GM18858 (cell line): ENCODE data around the gene ENTPD3.
A peak's percentile ranks its signal among the peaks of the same experiment; 100 is the strongest.

ENCODE experiments used
- ATAC-seq: cut with Tn5 transposase; IDR thresholded peaks from one replicate; pipeline ENCODE4 v1.9.1; 2021; ENCODE audit not compliant: unreplicated experiment

The ENTPD3 gene

DNA sequence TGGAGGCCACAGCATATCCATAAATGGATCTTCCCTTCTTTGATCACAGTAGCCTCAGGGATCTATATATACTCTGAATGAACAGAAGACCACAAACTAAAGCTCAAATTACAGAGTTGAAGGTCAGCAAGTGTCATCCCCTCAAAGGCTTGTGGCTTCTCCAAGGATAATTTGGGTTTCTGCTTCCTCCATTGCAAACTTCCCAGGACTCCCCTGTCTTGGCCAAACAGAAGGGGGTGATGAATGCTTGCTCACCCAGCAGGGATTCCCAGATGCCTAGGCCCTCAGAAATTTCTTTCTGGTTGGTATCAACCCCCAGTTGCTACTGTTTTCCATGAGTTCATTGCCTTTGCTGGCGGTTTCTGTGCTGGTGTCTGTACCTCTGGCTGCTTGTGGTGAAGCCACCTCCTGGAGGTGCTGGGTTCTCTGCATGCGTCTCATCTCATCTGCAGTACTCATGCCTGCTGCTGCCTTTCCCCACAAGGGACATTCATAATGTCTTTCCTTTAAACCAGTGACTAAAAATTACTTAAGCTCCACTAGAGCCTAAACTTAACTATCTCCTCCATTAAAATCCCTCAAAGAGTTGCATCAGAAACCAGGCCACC is 17.7 kb downstream of the ENTPD3 start:
- no peak for ATAC-seq

DNA sequence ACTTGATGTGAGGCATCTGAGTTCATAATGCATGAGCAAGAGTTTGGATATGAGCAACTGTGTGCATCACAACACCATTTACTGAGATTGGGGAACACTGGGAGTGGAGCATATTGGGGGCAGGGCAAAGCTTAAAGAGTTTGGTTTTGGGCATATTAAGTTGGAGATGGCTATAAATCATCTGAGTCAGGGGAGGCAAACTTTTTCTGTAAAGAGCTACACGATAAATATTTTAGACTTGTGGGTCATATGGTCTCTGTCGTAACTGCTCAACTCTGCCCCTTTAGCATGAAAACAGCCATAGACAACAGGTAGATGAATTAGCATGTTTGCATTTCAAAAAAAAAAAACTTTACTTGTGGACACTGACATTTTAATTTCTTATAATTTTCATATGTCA is 20.0 kb downstream of the ENTPD3 start:
- ATAC-seq, result no peak

DNA sequence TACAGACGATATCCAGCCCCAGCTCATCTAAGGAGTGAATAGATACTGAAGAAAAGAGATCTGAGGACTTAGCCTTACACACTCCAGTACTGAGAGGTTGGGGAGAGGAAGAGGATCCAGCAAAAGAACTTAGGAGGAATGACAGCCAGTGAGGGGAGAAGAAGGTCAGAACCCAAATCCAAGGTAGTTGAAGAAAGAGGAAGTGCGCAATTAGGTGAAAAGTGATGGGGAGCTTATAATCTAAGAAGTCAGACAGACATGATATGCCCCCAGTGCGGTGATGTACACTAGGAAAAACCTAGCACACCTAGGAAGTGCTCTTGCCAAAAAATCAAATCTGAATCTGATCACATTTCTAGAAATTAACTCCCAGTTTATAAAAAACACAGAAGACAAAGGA is 20.6 kb downstream of the ENTPD3 start:
- ATAC-seq, result no peak

DNA sequence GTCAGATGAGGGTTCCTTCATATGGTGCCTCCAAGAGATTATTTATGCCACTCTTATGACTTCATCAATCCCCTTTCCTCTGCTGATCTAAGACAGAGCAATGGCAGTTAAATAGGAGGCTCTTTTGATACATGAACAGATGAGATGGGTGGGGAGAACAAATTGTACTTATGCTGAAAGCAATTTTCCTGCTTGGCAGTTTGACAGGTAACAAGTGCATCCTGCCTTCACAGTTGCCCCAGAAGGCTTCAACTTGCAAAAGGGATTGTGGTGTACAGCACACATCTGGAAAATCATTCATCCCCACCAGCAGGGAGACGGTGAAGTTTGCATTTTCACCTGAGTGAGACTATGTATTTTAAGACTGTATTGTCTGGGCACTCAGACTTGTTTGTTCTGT is 27.3 kb downstream of the ENTPD3 start:
- no peak for ATAC-seq

DNA sequence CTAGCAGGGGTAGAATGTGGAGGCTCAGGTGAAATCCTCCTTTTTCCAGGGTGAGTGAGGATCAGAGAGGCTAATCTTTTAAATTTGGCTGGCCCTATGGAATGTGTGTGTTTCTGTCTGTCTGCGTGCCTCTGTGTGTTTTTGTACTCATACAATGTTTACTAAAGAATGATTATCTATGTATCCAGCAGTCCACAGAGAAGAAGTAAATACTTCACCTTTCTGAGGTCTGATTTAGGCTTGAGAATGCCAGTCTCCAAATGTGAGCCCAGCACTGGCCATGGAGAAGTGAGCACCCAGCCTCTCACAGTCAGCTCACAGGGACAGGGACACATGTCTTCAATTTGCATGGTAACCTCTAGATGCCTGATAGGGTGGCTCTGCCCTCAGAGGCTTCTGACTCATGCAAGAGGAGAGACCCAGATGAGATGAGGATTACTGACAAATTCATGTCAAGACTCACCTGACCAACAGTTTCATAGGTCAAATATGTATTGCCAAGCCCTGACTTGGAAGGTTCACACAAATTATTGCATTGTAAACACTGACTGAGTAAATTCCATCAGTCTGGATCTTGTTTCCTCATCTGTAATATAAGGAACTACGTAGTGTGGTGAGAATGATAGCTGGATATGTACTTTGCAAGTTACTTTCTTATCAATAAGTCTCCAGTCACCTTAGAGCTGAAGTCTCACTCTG is 31.0 kb downstream of the ENTPD3 start:
- ATAC-seq, result no peak

DNA sequence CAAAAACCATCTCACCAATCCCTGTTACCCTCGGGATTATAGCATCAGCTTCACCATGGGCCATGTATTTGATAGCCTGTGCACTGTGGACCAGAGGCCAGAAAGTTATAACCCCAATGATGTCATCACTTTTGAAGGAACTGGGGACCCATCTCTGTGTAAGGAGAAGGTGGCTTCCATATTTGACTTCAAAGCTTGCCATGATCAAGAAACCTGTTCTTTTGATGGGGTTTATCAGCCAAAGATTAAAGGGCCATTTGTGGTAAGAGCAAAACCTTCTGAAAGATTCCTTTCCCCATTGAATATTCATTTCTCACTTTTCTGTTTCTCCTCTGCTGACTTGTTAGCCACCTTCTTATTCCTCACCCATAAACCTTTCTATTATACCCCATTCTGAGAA is 35.9 kb downstream of the ENTPD3 start:
- no peak for ATAC-seq

DNA sequence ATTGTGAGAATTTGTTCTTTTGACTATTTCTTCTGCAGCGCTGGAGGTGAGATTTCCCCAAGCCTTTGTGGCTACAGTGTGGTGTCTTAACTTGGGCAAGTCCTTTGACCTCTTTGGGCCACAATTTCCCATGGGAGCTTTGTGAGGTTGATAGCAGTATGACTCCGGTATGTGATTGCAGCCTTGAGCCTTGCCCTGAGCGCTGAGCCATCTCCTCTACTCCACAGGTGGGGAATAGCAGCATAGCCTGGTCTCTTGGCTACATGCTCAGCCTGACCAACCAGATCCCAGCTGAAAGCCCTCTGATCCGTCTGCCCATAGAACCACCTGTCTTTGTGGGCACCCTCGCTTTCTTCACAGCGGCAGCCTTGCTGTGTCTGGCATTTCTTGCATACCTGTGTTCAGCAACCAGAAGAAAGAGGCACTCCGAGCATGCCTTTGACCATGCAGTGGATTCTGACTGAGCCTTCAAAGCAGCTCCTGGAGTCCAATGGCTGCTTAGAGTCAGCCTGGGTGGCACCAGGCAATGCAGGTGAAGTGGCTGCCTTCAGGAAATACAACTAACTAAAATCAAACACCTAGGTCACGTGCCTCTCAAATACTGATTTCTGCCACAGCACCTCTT is 40.2 kb downstream of the ENTPD3 start:
- ATAC-seq, result no peak

DNA sequence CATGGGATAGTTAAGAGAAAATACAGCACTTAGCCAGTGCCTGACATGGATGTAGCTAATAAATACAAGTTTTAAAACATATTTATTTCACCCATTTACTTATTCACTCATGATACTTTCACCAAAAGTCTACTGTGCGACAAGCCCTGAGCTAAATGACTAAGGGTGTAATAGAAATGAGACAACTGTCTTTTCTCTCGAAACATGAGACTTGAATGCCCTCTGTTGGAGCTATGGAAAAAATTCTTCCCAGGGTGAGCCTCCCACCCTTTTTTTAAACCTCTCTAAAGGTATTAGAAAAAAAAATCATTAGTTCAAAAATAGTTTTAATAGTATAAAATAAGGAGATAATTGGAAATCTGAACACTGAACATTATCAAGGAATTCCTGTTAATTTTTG is 45.8 kb downstream of the ENTPD3 start:
- ATAC-seq, result no peak

DNA sequence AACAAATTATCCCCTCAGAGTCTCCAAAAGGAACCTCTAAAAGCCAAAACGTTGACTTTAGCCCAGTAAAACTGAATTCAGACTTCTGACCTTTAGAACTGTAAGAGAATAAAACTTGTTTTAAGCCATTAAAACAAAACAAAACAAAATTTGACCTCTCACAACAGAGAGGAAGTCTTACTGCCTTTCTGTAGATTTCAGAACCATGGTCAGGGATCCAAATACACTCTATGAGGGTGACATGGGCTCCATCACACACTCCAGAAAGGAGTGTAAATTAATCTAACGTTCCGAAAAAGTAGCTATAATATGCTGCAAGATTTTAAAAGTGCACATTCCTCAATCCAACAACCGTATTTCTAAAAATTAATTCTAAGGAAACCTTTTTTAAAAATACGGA is 50.9 kb downstream of the ENTPD3 start:
- ATAC-seq, result no peak

DNA sequence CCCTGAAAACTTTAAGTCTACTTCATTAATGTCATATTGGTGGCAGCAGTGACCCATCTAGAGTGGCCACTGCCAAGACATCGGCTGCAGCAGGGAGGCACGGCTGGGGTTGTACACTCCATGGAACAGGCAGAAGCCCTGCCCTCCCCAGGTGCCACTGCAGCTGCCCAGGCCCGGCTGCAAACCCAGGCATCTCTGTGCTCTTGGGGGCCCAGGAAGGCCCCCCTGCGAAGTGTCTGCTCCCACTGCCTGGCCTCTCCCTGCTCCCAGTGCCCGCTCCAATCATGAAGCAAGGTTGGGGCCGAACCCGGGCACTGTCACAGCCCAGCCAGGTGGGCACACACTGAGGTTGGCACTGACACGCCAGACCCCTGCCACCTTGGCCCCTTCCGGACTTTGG is 58.1 kb downstream of the ENTPD3 start:
- no peak for ATAC-seq

DNA sequence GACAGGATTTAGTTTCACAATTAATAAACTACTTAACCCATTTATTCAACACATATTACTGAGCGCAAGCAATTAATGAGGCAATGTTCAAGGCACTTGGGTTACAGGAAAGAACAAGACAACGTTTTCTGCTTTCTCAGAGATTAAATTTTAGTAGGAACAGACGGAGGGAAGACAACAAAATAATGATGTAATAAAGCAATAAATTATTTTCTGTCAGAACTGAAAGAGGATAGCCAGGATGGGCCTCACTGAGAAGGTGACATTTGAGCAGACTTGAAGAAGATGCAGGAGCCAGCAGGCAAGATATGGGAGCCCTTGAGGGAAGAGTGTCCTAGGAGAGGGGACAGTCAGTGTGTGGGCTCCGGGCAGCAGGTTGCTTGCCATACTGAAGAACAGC is 58.9 kb downstream of the ENTPD3 start:
- no peak for ATAC-seq

DNA sequence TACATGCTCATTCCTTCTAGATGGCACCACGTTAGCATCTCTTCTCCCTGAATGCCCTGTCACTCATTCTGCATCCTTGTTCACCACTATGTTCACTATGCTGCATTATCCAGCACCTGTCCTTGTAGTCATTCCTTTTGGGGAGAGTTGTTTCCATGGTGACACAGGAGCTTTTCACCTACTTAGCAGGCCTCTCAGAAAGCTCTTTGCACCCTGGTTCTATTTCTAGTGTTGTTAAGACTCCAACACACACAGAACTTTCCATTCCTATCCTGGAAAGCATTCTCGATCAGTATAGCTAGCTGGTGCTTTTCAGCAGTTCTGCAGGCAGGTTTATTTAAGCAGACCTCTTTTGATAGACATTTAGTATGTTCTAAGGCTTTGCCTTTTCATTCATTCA is 63.5 kb downstream of the ENTPD3 start:
- ATAC-seq, result no peak

DNA sequence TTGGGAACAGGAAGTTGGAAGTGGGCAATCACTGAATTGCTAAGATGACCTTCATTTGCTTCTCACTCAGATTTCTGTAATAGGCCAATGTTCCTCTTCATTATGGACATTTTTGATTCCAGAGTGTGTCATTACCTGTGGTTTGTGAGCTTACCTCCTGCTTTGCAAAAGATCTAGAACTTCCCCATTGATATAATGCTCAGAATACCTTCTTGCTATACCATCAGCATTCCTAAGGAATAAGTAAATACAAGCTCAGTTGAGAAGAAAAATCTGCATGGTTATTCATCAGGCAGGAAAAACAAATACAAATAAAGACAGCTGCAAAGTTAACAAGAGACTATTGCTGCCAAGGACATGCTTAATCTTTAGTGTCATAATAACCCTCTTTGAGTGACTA is 64.6 kb downstream of the ENTPD3 start:
- no peak for ATAC-seq

DNA sequence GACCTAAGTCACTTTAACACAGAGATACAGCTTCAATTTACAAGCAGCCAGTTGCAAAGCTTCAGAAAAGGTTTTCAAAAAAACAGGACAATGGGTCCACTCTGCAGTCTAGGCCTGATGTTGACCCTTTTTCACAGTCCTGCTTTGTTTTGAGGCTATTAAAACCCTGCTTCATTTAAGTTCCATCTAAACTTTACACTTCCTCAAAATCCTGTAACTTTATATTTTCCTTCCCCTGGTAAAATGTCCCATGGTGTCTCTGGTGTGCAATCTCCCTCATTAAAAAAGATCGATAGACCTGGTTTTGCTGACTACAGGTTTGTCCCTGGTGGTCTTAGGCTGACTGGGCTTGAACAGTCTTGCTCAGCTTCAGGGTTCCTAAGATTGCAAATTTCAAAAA is 65.1 kb downstream of the ENTPD3 start:
- no peak for ATAC-seq

DNA sequence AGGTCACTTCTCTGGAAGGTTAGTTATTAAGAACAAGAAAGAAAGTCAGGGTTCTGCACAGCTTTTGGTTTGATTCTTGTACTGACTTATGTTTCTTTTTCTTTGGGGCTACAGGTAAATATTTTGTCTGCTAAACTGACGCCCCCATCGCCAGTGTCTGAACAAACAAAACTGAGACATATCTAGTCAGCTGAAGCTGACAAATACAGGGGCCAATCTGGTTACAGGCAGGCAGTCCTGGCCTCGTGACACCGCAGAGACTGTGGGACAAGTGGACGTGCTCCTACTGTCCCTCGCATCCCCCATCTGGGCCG is 65.5 kb downstream of the ENTPD3 start:
- ATAC-seq, result no peak

DNA sequence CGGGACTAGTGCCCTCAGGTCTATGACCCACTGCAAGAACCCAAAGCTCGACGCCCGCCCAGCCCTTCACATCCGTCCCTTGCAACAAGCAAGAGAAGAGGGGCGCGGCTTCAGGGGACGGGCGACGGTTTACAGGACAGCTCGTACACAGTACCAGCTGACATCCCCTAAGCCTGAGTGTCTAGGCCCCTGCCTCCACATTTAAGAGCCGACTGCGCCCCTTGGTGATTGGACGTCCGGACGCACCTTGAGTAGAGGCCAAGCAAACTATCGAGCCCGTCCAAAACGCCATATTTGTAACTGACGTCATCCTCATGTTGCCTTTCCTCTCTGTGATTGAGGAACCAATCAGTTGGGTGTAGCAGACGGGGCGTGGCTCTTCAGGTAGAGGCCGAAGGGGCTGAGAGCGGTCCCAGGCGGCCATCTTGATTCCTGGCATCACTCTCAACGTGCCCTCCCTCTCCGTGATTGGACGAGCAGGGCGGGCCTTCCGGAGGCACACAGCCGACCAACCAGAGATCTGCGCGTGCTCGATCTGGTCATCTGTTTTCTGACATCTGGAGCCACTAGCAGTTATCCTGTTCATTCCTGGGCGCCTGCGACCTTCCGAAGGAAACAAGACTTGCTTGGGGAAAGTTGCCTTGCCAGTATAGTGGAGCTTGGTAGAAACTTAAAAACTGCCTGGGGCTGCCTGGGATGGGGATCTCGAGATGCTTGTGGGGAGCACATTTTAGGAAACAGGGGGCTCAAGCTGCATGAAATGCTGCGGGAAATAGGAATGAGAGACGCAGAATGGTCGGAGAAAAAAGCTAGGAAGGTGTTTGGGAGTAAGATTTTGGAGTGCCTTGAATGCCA is 66.1 kb downstream of the ENTPD3 start:
- peak; percentile 87 for ATAC-seq

DNA sequence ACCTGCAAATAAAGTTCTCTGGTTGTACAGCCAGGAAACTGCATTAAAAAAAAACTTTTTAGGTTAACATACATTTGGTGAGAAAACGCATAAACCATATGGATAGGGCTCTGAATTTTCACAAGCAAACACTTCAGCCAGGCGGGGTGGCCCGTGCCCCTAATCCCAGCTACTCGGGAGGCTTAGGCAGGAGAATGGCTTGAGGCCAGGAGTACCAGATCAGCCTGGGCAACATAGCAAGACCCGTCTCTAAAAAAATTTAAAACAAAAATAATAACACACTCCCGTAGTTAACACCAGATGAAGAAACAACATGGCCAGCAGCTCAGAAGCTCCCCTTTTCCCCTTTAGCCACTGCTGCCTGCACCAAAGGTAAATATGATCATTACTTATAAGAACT is 66.9 kb downstream of the ENTPD3 start:
- no peak for ATAC-seq

DNA sequence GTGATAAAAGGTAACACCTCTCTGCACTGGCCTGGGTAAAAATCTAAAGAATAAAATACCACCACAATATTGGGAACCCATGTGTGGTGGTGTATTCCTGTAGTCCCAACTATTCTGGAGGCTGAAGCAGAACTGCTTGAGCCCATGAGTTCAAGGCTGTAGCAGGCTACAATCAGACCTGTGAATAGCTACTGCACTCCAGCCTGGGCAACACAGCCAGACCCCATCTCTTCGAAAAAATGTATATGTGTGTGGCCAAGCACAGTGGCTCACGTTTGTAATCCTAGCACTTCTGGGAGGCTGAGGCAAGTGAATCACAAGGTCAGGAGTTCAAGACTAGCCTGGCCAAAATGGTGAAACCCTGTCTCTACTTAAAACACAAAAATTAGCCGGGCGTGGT is 68.3 kb downstream of the ENTPD3 start:
- no peak for ATAC-seq

DNA sequence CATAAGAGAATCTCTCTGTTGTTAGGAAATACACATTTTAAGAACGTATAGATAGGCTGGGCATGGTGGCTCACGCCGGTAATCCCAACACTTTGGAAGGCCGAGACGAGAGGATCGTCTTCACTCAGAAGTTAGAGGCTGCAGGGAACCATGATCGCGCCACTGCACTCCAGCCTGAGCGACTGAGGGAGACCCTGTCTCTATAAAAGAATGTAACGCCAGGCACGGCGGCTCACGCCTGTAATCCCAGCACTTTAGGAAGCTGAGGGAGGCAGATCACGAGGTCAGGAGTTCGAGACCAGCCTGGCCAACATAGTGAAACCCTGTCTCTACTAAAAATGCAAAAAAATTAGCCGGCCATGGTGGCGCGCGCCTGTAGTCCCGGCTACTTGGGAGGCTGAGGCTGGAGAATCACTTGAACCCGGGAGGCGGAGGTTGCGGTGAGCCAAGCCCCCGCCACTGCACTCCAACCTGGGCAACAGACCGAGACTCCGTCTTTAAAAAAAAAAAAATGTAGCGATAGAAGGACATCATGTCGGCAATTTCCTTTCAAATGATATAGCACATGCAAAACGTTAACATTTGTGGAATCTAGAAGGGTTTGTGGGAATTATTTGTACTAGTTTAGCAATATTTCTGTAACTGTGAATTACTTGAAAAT is 69.4 kb downstream of the ENTPD3 start:
- no peak for ATAC-seq

DNA sequence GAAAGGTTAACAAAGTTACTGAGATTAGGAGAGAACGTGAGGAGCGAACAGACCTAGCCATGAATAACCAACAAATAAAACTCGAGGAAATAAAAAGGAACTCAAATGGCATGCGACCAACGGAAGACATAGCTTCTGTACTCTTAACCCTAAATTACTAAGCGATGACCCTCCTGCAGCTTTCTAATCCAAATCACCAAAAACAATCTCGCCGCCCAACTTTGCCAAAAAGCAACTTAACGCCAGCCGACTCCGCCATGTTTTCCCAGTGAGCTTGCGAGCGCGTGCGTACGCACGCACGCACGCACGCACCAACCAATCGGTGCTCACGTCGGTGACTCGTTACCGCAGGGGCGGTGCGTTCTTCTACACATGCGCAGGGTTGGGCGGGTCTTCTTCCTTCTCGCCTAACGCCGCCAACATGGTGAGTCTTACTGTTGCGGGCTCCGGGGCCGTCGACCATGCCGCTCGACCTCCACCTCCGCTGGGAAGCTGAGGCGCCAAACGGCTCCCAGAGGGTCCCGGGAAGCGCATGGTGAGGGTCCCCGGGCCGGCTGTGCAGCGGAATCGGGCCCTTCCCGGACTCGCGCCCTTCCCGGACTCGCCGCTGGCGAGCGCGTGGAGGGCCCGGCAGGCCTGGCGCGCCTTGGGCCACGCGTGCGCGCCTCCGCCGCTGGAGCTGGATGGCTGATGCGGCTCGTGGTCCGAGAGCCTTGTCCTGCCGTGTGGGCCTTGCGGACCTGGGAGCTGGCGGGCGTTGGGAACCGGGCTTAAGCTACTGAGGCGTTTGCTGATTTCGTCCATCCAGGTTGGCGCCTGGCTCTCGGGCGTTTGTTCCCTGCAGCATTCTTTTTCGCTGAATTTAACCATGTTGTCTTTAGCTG is 70.2 kb downstream of the ENTPD3 start, which contains the start of gene RPL14:
TSS of gene RPL14 (plus strand) at position 400 of the 884 bp plus-strand sequence. CDS start at position 533, 133 bp downstream.
- ATAC-seq, result peak; percentile 52
